K562 (cell line): ENCODE results near the gene SELENOO. TPM values are rescaled to one million over a fixed set of nuclear protein-coding genes. Genes with fewer than 3 reads are reported as not detected.

Source experiments
- ATAC-seq: fragments of 200-7000 bp; cut with Tn5 transposase; 3 replicates; pipeline ENCODE4 v1.9.1; 2020; ENCODE audit warnings: moderate library complexity
- BruUV-seq: library from RNA; stranded (reverse); fragments of 400-500 nt; replicated peaks from 2 replicates; lab custom pipeline; 2021; lab: Mats Ljungman, UMichigan
- CTCF ChIA-PET: fragments of 300-600 bp; formaldehyde crosslinking; extraction: SDS; loops from one replicate; lab custom pipeline; 2021; ENCODE audit warnings: low intra/inter-chr PET ratio; lab: Yijun Ruan, JAX
- POLR2A ChIA-PET: fragments of 300-600, 350-650 bp; sonication (Branson Sonifier 250); formaldehyde crosslinking; extraction: SDS; loops from one replicate; lab custom pipeline; 2021; ENCODE audit warnings: antibody characterized with exemption, inconsistent platforms; lab: Yijun Ruan, JAX
- DNase-seq, 4 experiments: peaks; one replicate each; pipeline versions ENCODE4 v3.0.0 to v3.0.0-alpha.2; 2011 to 2018; ENCODE audit warnings: low spot score in 3 of 4, mixed read lengths in 3 of 4; ENCODE audit errors: extremely low read depth in 1 of 4
- FAIRE-seq: peaks from 2 replicates; lab custom pipeline; 2011; peaks lifted over from hg19 to GRCh38; lab: Jason Lieb, UNC
- H2AFZ ChIP-seq: 2 replicates; pipeline ENCODE4 v1.6.0; 2011; ENCODE audit warnings: low read depth, low read length, control low read depth, inconsistent platforms
- H3K27ac ChIP-seq: fragments of 200-600 bp; 3 replicates; pipeline ENCODE4 v1.8.0; 2011; ENCODE audit warnings: low read depth, mild to moderate bottlenecking, control low read depth, inconsistent platforms, low read length, moderate library complexity, mixed read lengths; ENCODE audit errors: extremely low read depth
- H3K27me3 ChIP-seq, 2 experiments: fragments of 300-600 bp in 1 of 2; 2 replicates in 1 of 2; 3 replicates in 1 of 2; pipeline versions ENCODE4 v1.6.0 to v1.8.0; 2011; ENCODE audit warnings: inconsistent platforms in 2 of 2, low read length in 2 of 2, mild to moderate bottlenecking in 1 of 2, mixed read lengths in 1 of 2, moderate library complexity in 1 of 2; ENCODE audit not compliant: control insufficient read depth in 2 of 2, insufficient read depth in 2 of 2
- H3K36me3 ChIP-seq: fragments of 300-600 bp; 3 replicates; pipeline ENCODE4 v1.8.0; 2011; ENCODE audit warnings: mild to moderate bottlenecking, low read length, inconsistent platforms; ENCODE audit not compliant: control insufficient read depth, insufficient read depth
- H3K4me1 ChIP-seq, 2 experiments: fragments of 200-600 bp in 1 of 2; replicated peaks in 1 of 2; 2 replicates in 1 of 2; 3 replicates in 1 of 2; pipeline versions ENCODE4 v1.5.1 to v1.8.0; 2011; ENCODE audit warnings: inconsistent platforms in 2 of 2, low read length in 2 of 2, mild to moderate bottlenecking in 1 of 2, mixed read lengths in 1 of 2, moderate library complexity in 1 of 2; ENCODE audit not compliant: control insufficient read depth in 2 of 2, insufficient read depth in 2 of 2
- H3K4me2 ChIP-seq: 2 replicates; pipeline ENCODE4 v1.6.1; 2011; ENCODE audit warnings: low read length, control low read depth, inconsistent platforms, mixed read lengths; ENCODE audit not compliant: insufficient read depth
- H3K4me3 ChIP-seq: fragments of 200-600 bp; sonication (generic), shearing (Covaris generic); 2 replicates; pipeline ENCODE4 v1.5.1; 2016; ENCODE audit warnings: control low read depth, inconsistent platforms
- H3K79me2 ChIP-seq: fragments of 200-600 bp; 3 replicates; pipeline ENCODE4 v1.8.0; 2011; ENCODE audit warnings: low read length, inconsistent platforms; ENCODE audit not compliant: control insufficient read depth, insufficient read depth
- H3K9ac ChIP-seq, 2 experiments: 2 replicates each; pipeline versions ENCODE4 v1.6.0 to v1.6.1; 2011; ENCODE audit warnings: low read depth in 2 of 2, low read length in 2 of 2, control low read depth in 1 of 2, inconsistent platforms in 1 of 2, mild to moderate bottlenecking in 1 of 2, mixed read lengths in 1 of 2; ENCODE audit not compliant: insufficient read depth in 1 of 2
- H3K9me1 ChIP-seq: one replicate; pipeline ENCODE4 v1.6.0; 2011; ENCODE audit warnings: inconsistent platforms, mild to moderate bottlenecking, low read length, moderate library complexity; ENCODE audit not compliant: control insufficient read depth, insufficient read depth
- H3K9me3 ChIP-seq: replicated peaks from 2 replicates; pipeline ENCODE4 v1.5.1; 2011; ENCODE audit warnings: low read depth, low read length, inconsistent platforms; ENCODE audit not compliant: control insufficient read depth, insufficient read depth
- H4K20me1 ChIP-seq: replicated peaks from 2 replicates; pipeline ENCODE4 v1.6.1; 2011; ENCODE audit warnings: low read length, inconsistent platforms, mixed read lengths; ENCODE audit not compliant: control insufficient read depth, insufficient read depth
- ATF3 ChIP-seq, 2 experiments: fragments of 450-650 bp in 1 of 2; sonication (generic) in 1 of 2; formaldehyde crosslinking in 1 of 2; IDR thresholded peaks in 1 of 2; conservative IDR thresholded peaks in 1 of 2; 2 replicates each; pipeline versions ENCODE4 v1.6.1 to v1.8.1; 2016 to 2023; ENCODE audit warnings: mild to moderate bottlenecking in 2 of 2, moderate library complexity in 2 of 2, inconsistent platforms in 1 of 2, missing genetic modification reagents in 1 of 2
- ETV6 ChIP-seq, 3 experiments: fragments of 150-350 bp in 1 of 3; sonication (generic) in 1 of 3; formaldehyde crosslinking in 1 of 3; IDR thresholded peaks; 2 replicates each; pipeline versions ENCODE4 v1.6.1 to v1.8.0; 2014 to 2022; ENCODE audit warnings: borderline replicate concordance in 2 of 3, low read depth in 2 of 3, antibody characterized with exemption in 1 of 3, low read length in 1 of 3, mild to moderate bottlenecking in 1 of 3, missing genetic modification reagents in 1 of 3
- RBFOX2 ChIP-seq: fragments of 200-400 bp; formaldehyde crosslinking; IDR thresholded peaks from 2 replicates; pipeline ENCODE4 v1.6.1; 2017; ENCODE audit warnings: low read depth, mild to moderate bottlenecking, low read length, moderate library complexity
- WGBS: fragments of 100-300 bp; shearing (Covaris generic); methylation state at CpG from one replicate; pipeline ENCODE4 v1.1.6; 2016; ENCODE audit warnings: low coverage, mixed read lengths; ENCODE audit not compliant: insufficient coverage; ENCODE audit errors: missing lambda C conversion rate; 5-methylcytosine and 5-hydroxymethylcytosine counted together
- in situ Hi-C: fragments of 300-500 bp; cut with MboI; formaldehyde crosslinking; loops from 4 replicates; pipeline ENCODE4 v1.15.0; 2018; ENCODE audit warnings: inconsistent platforms, mixed read lengths
- intact Hi-C: fragments of 100-400 bp; cut with micrococcal nuclease; formaldehyde crosslinking; loops from 2 replicates; pipeline ENCODE4 v1.14.2; 2022
- polyA plus RNA-seq, 8 experiments: library from polyadenylated mRNA; depleted of rRNA in 4 of 8; stranded (reverse) in 5 of 8; unstranded in 3 of 8; fragments of >200 nt; fragmentation: Nextera tagmentation in 2 of 8; fragmentation: Illumina TruSeq in 1 of 8; extraction: Ambion mirVana in 2 of 8; extraction: Trizol in 1 of 8; gene quantifications; 2 replicates each; pipeline versions ENCODE4 v1.2.1 to v1.2.3, GENCODE V29; 2011 to 2014; ENCODE audit warnings: inconsistent platforms in 1 of 8, missing spikeins in 1 of 8
- total RNA-seq, 7 experiments: library from RNA; depleted of rRNA in 6 of 7; stranded (reverse); fragments of >200 nt in 6 of 7; fragmentation: Illumina TruSeq in 2 of 7; extraction: Trizol in 2 of 7; gene quantifications; 2 replicates each; pipeline versions ENCODE4 v1.2.1 to v1.2.3, GENCODE V29; 2011 to 2021; ENCODE audit warnings: low replicate concordance in 1 of 7

Gene SELENOO
- total and polyA plus RNA-seq, 9 of the 15 experiments (the other 6 are each of a cell fraction or from before 2014, with no cell fraction given): 0.37 to 24.9 (median 8.3) TPM

GRCh38 chr22:50171319-50171964 lies 29.4 kb upstream of the SELENOO start:
- POLR2A ChIA-PET: interaction anchor here (0.5 to 1.1 kb wide), 2 partner anchors 13 to 19 kb away, joined by 4 to 7 read pairs; no protein-coding TSS in a partner anchor
- in situ Hi-C loops: no loop called here
- intact Hi-C loops: no loop called here
- Histone ChIP-seq H3K79me2 (no peaks in the 10 kb centered on the region), H3K36me3 (no peaks in the 10 kb centered on the region), H3K9me3 (no peaks in the 10 kb centered on the region), H3K4me1 (peaks cover 10 to 60% of the 10 kb centered on the region in 2 experiments; a peak in 4 of 5 replicates), H3K9me1 (no peaks in the 10 kb centered on the region), H3K4me2 (peak overlapping the region; percentile 66), H3K27ac (no peak overlapping the region), H3K27me3 (no peaks in the 10 kb centered on the region), H3K4me3 (peak overlapping the region; percentile 40), H3K9ac (peak overlapping the region; percentile 20 to 80; a peak in 3 of 4 replicates), H4K20me1 (no peaks in the 10 kb centered on the region), H2AFZ (no peak overlapping the region)
- FAIRE-seq (no peak), DNase-seq (no peak), ATAC-seq (no peak)
- CTCF ChIA-PET: no interaction called here
- whole genome bisulfite sequencing: 75% methylated on average over 9 of the region's 15 CpGs
- no peak for TF ChIP-seq ATF3 (IDR thresholded peaks at IDR 0.05)
- TF ChIP-seq ATF3 (CRISPR knock-in tag; conservative IDR thresholded peaks at IDR 0.05): no peak
- no peak for TF ChIP-seq ETV6 (IDR thresholded peaks at IDR 0.05; ENCODE audit: borderline replicate concordance in 1 of 2, low read depth in 2 of 2, low read length in 1 of 2)
- no peak for TF ChIP-seq ETV6 (CRISPR knock-in tag; IDR thresholded peaks at IDR 0.05; ENCODE audit: borderline replicate concordance)
- peak; percentile 52; the same call in 1 of the 2 replicates for TF ChIP-seq RBFOX2
- TSS peak; percentile 61 for BruUV-seq
